Fibroblast of the aortic adventitia (primary cell): ENCODE data around the gene ITFG1. TPM values are rescaled to one million over a fixed set of nuclear protein-coding genes. Genes with fewer than 3 reads are reported as not detected.

Experiments
- DNase-seq: peaks from one replicate; pipeline ENCODE4 v3.0.0-alpha.2; 2010; ENCODE audit warnings: low read depth
- H3K4me3 ChIP-seq: 2 replicates; pipeline ENCODE4 v1.5.1; 2011; ENCODE audit warnings: low read depth, mild to moderate bottlenecking, control low read depth, low read length, moderate library complexity
- CTCF ChIP-seq: IDR thresholded peaks from 2 replicates; pipeline ENCODE4 v1.5.1; 2011; ENCODE audit warnings: mild to moderate bottlenecking, low read length, control low read depth, inconsistent platforms; ENCODE audit not compliant: insufficient read depth
- total RNA-seq: library from RNA; depleted of rRNA; stranded (reverse); fragments of >200 nt; gene quantifications from 2 replicates; pipeline ENCODE4 v1.2.3, GENCODE V29; 2012; ENCODE audit warnings: low replicate concordance

Gene ITFG1
- total RNA-seq, 1 donor: 62.4 TPM

- H3K4me3 ChIP-seq: no peak overlapping the region
- no peak for DNase-seq
- no peak for TF ChIP-seq CTCF
Measured at GRCh38 chr16:47387026-47387734, 73.7 kb downstream of the ITFG1 start.

GRCh38 chr16:47386201-47386718, 74.6 kb downstream of the ITFG1 start:
- no peak for TF ChIP-seq CTCF
- no peak for DNase-seq
- no peak overlapping the region for H3K4me3 ChIP-seq

DNA sequence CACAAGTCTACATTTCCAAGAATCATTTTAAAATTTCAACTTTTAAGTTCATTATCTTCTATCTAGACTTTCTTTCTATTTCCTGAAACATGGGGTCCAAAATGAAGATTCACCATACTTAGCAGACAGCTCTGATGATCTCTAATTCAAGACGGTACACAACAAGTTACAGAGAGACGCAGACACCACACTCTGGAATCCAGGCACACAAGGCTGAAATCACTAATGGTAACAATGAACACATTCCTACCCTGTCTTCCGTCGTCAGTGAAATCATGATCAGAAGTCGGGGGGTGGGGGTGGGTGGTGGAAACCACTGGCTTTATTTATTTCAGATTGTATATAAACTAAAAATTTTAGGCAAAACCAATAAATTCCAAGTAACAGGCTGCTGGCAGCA, 78.5 kb downstream of the ITFG1 start:
- no peak for TF ChIP-seq CTCF
- no peak for DNase-seq
- H3K4me3 ChIP-seq: no peak overlapping the region

DNA sequence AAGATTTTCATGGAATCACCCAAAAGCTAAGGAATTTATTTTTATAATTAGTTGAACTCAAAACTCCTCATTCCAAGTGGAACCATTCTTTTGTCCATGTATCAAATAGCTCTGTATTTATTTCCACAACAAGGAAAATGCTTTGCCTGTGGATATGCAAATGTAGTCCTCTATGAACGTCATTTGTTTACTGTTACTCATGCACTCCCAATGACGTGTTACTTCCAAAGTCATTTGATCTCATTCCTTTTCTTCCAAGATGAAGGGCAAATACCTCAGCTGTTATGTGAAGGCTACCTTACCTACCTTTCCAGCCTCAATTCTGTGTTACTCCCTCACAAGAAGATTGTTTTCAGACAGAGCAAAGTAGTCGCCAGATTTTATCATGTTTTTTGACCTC, 83.7 kb downstream of the ITFG1 start:
- no peak overlapping the region for H3K4me3 ChIP-seq
- TF ChIP-seq CTCF: no peak
- DNase-seq: no peak

- TF ChIP-seq CTCF: no peak
- no peak overlapping the region for H3K4me3 ChIP-seq
- DNase-seq: no peak
Measured at GRCh38 chr16:47375423-47375822, 85.4 kb downstream of the ITFG1 start.

DNA sequence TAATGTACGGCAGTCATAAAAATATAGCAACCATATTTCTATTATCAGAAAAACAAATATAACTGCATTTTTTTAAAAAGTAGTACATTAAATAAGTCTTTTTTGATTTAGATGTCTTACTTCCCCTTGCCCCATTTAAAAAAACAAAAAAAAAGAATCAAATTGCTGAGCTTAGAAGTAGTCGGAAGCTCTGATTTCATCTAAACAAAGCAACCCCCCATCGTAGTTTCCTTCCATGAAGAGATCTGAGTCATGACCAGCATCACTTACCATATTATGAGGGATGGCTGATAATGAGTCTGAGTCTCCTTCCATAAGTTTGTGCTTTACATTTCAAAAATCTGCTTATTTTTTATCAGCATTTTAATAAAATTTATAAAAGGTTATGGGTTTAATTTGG, 86.2 kb downstream of the ITFG1 start:
- no peak overlapping the region for H3K4me3 ChIP-seq
- no peak for DNase-seq
- no peak for TF ChIP-seq CTCF
